ENCODE results near the gene PPA2.

PPA2 gene

DNA sequence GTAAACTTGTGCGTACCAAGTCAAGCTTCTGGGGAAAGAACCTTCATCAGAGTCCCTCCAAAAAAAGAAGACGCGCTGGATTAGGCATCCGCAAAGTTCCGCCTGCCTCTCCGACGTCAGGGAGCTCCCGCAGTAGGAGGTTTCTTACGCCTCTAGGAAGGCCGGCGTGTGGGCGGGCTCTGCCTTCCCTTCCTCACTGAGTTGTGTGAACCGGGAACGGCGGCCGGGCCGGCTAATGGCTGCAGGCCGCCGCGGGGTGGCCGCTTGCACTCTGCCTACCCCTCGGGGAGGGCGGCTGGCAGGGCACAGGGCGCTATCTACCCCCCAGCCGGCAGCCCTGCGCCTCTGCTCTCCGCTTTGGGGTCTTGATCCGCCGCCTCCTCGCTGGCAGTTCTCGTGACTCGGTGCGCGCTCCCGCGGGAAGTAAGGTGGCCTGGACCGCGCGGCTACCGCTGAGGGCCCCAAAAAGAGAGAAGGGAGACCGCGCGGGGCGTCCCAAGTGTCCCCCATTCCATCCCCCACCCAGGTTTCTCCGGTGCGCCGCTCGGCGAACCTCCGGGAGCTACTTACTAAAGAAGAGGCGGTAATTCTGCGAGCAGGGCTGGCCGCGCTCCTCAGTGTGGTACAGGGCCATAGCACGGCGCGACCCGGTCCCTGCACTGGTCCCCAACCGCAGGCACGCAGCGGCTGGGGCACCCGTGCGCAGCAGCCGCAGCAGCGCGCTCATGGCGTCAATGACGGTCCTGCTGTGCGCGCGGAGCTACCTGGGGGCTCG lies at the start of gene PPA2:
Gene PPA2, minus strand, starts transcription at position 739 of the 775 bp plus-strand sequence. Its CDS starts 12 bp downstream, at position 727.
- 0 out of 2 replicates have a peak, but pooled peaks cover 3% of the 10 kb centered on the region for H3F3A ChIP-seq (ENCODE audit: control insufficient read depth, insufficient read depth)
- H3K79me2 ChIP-seq (ENCODE audit: control insufficient read depth, low read length): peaks cover 52% of the 10 kb centered on the region
- peaks cover 41% of the 10 kb centered on the region for H3K36me3 ChIP-seq (ENCODE audit: control insufficient read depth, low read length)
- H3K4me1 ChIP-seq (ENCODE audit: control insufficient read depth, low read length): peaks cover 24% of the 10 kb centered on the region
- TF ChIP-seq EZH2phosphoT487 (IDR thresholded peaks at IDR 0.05; ENCODE audit: borderline replicate concordance, low read length): no peak
- no peak for TF ChIP-seq CTCF (IDR thresholded peaks at IDR 0.05; ENCODE audit: low read depth, low read length, poor library complexity, severe bottlenecking)
- peak within 1 kb of the TSS; percentile 71 for H3K27ac ChIP-seq (ENCODE audit: low read depth, low read length)
- no peaks in the 10 kb centered on the region for H3K27me3 ChIP-seq (ENCODE audit: control insufficient read depth, low read length)
- H4K20me1 ChIP-seq (ENCODE audit: control insufficient read depth, insufficient read depth, low read depth, low read length): peaks cover 14% of the 10 kb centered on the region; the same call in 1 of the 2 replicates
- H3K9me3 ChIP-seq (ENCODE audit: control insufficient read depth, insufficient read depth, low read length): no peaks in the 10 kb centered on the region
- peak within 1 kb of the TSS; percentile 89 for H3K4me3 ChIP-seq (ENCODE audit: low read length)
- H3K4me2 ChIP-seq (ENCODE audit: low read length): peak within 1 kb of the TSS; percentile 83
- no peaks in the 10 kb centered on the region for H3K9me2 ChIP-seq (replicated peaks; ENCODE audit: control insufficient read depth, low read length)

GRCh38 chr4:105520819-105521790 lies 47.2 kb upstream of the PPA2 start:
- TF ChIP-seq EZH2phosphoT487 (IDR thresholded peaks at IDR 0.05; ENCODE audit: borderline replicate concordance, low read length) (no peak), CTCF (IDR thresholded peaks at IDR 0.05; ENCODE audit: low read depth, low read length, poor library complexity, severe bottlenecking) (peak; percentile 76)
- H3K9me2 ChIP-seq (replicated peaks; ENCODE audit: control insufficient read depth, low read length): no peaks in the 10 kb centered on the region
- H3K4me2 ChIP-seq (ENCODE audit: low read length): no peak overlapping the region
- H3K9me3 ChIP-seq (ENCODE audit: control insufficient read depth, insufficient read depth, low read length): no peaks in the 10 kb centered on the region
- H3K27me3 ChIP-seq (ENCODE audit: control insufficient read depth, low read length): peaks cover 10% of the 10 kb centered on the region; the same call in 1 of the 2 replicates
- H3K79me2 ChIP-seq (ENCODE audit: control insufficient read depth, low read length): no peaks in the 10 kb centered on the region
- H3K27ac ChIP-seq (ENCODE audit: low read depth, low read length): no peak overlapping the region
- no peak overlapping the region for H3K4me3 ChIP-seq (ENCODE audit: low read length)
- H3F3A ChIP-seq (ENCODE audit: control insufficient read depth, insufficient read depth): no peaks in the 10 kb centered on the region
- no peaks in the 10 kb centered on the region for H3K4me1 ChIP-seq (ENCODE audit: control insufficient read depth, low read length)
- no peaks in the 10 kb centered on the region for H4K20me1 ChIP-seq (ENCODE audit: control insufficient read depth, insufficient read depth, low read depth, low read length)
- no peaks in the 10 kb centered on the region for H3K36me3 ChIP-seq (ENCODE audit: control insufficient read depth, low read length)

- H3K27me3 ChIP-seq (ENCODE audit: control insufficient read depth, low read length): no peaks in the 10 kb centered on the region
- H3F3A ChIP-seq (ENCODE audit: control insufficient read depth, insufficient read depth): no peaks in the 10 kb centered on the region
- no peak overlapping the region for H3K27ac ChIP-seq (ENCODE audit: low read depth, low read length)
- no peak overlapping the region for H3K4me3 ChIP-seq (ENCODE audit: low read length)
- H3K4me1 ChIP-seq (ENCODE audit: control insufficient read depth, low read length): peaks cover 10% of the 10 kb centered on the region
- H3K9me2 ChIP-seq (replicated peaks; ENCODE audit: control insufficient read depth, low read length): no peaks in the 10 kb centered on the region
- no peaks in the 10 kb centered on the region for H3K9me3 ChIP-seq (ENCODE audit: control insufficient read depth, insufficient read depth, low read length)
- H3K36me3 ChIP-seq (ENCODE audit: control insufficient read depth, low read length): no peaks in the 10 kb centered on the region
- no peaks in the 10 kb centered on the region for H4K20me1 ChIP-seq (ENCODE audit: control insufficient read depth, insufficient read depth, low read depth, low read length)
- H3K4me2 ChIP-seq (ENCODE audit: low read length): no peak overlapping the region
- no peak for TF ChIP-seq CTCF (IDR thresholded peaks at IDR 0.05; ENCODE audit: low read depth, low read length, poor library complexity, severe bottlenecking)
- TF ChIP-seq EZH2phosphoT487 (IDR thresholded peaks at IDR 0.05; ENCODE audit: borderline replicate concordance, low read length): no peak
- H3K79me2 ChIP-seq (ENCODE audit: control insufficient read depth, low read length): no peaks in the 10 kb centered on the region
These were observed 36.4 kb upstream of the PPA2 start for GRCh38 chr4:105510245-105510644.

Measured in DOHH2 (cell line).